Keratinocyte (primary cell): Measurements from ENCODE around the gene TSHB.

Source experiments
- EZH2 ChIP-seq: IDR thresholded peaks from one replicate; pipeline ENCODE4 v1.6.1; 2012; ENCODE audit warnings: inconsistent platforms, mild to moderate bottlenecking, low read length, moderate library complexity
- TF ChIP-seq, protein P1 (sequence below), 3 experiments: IDR thresholded peaks in 1 of 3; conservative IDR thresholded peaks in 1 of 3; optimal IDR thresholded peaks in 1 of 3; 2 replicates in 2 of 3; 3 replicates in 1 of 3; pipeline versions ENCODE3 to v1.5.1; 2011; ENCODE audit warnings: low read length in 3 of 3, mild to moderate bottlenecking in 3 of 3, moderate library complexity in 2 of 3, control low read depth in 1 of 3, inconsistent platforms in 1 of 3; ENCODE audit not compliant: insufficient read depth in 2 of 3; ENCODE audit errors: extremely low read depth in 1 of 3

DNA sequence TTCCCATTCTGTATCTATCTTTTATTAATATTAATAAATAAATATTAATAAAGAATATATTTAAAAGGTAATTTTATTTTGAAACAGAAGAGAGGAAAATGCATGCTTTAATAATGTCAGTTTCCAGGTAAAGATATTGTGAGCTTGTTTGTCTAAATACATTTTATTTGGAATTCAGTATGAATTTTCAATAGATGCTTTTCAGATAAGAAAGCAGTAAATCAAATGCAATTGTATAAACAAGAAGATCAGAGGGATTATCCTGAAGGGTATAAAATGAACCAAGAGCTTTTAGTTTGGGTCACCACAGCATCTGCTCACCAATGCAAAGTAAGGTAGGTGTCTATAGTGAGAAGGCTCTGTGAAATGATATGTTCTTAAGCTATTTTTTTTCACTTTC is at the start of gene TSHB:
- TF ChIP-seq, protein P1, sequence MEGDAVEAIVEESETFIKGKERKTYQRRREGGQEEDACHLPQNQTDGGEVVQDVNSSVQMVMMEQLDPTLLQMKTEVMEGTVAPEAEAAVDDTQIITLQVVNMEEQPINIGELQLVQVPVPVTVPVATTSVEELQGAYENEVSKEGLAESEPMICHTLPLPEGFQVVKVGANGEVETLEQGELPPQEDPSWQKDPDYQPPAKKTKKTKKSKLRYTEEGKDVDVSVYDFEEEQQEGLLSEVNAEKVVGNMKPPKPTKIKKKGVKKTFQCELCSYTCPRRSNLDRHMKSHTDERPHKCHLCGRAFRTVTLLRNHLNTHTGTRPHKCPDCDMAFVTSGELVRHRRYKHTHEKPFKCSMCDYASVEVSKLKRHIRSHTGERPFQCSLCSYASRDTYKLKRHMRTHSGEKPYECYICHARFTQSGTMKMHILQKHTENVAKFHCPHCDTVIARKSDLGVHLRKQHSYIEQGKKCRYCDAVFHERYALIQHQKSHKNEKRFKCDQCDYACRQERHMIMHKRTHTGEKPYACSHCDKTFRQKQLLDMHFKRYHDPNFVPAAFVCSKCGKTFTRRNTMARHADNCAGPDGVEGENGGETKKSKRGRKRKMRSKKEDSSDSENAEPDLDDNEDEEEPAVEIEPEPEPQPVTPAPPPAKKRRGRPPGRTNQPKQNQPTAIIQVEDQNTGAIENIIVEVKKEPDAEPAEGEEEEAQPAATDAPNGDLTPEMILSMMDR (optimal IDR thresholded peaks at IDR 0.05 in 1 of 3, IDR thresholded peaks at IDR 0.05 in 1 of 3, conservative IDR thresholded peaks at IDR 0.05 in 1 of 3; ENCODE audit: extremely low read depth in 1 of 3, insufficient read depth in 2 of 3, low read length in 3 of 3): no peak
- TF ChIP-seq EZH2: no peak
